Measurements from ENCODE around the gene ZBTB12. TPM values are rescaled to one million over a fixed set of nuclear protein-coding genes. Genes with fewer than 3 reads are reported as not detected.
"Not testable (repeated sequence)": the region's sequence is repeated elsewhere in the genome, so short reads cannot be mapped to it uniquely, and the experiment has no call there.

The ZBTB12 gene
- total and polyA plus RNA-seq, 10 donors: 1.3 to 4.6 (median 3.9) TPM

- Histone ChIP-seq H3K9me3 (no peaks in the 10 kb centered on the region), H3K27ac (no peak overlapping the region), H3K4me3 (no peak overlapping the region), H3K4me1 (peaks cover 14 to 42% (median 27%) of the 10 kb centered on the region in 6 donors), H3K36me3 (peaks cover 0 to 16% (median 11%) of the 10 kb centered on the region in 6 donors), H3K27me3 (replicated peaks in 1 of 7) (no peaks in the 10 kb centered on the region)
- intact Hi-C loops (cut with DNase I; ENCODE audit: low total_unique reads): no loop called here
- no peak for TF ChIP-seq POLR2A (IDR thresholded peaks at IDR 0.05)
- no peak for TF ChIP-seq POLR2AphosphoS5 (IDR thresholded peaks at IDR 0.05)
- WGBS, 5 donors: 86 to 92% (median 89%) methylated on average over 8 of the region's 8 CpGs
- no peak for DNase-seq
Measured at GRCh38 chr6:31864818-31865204, 37.1 kb downstream of the ZBTB12 start.

GRCh38 chr6:31864123-31864562 is 37.7 kb downstream of the ZBTB12 start:
- H3K27ac ChIP-seq: peak overlapping the region; percentile 38 to 95 (median 80)
- TF ChIP-seq CTCF (IDR thresholded peaks at IDR 0.05 in 8 of 11, conservative IDR thresholded peaks at IDR 0.05 in 3 of 11): peak in 2 of 11 experiments; percentile 2 to 23
- DNase-seq; H3K9me3 ChIP-seq; intact Hi-C loops (cut with DNase I; ENCODE audit: low total_unique reads); H3K27me3 ChIP-seq (replicated peaks in 1 of 7): not testable (repeated sequence)
- peak overlapping the region; percentile 52 to 87 (median 80) for H3K4me3 ChIP-seq
- H3K36me3 ChIP-seq: peaks cover 0 to 23% (median 18%) of the 10 kb centered on the region in 6 donors
- WGBS, 5 donors: 9 to 16% (median 10%) methylated on average over 16 of the region's 16 CpGs
- H3K4me1 ChIP-seq: peaks cover 14 to 42% (median 27%) of the 10 kb centered on the region in 6 donors

GRCh38 chr6:31862344-31863235 is 39.3 kb downstream of the ZBTB12 start, which contains the start of gene NEU1:
NEU1 (minus strand) TSS chr6:31862821; CDS start chr6:31862776, 45 bp downstream.
- Histone ChIP-seq H3K27ac (peak within 1 kb of the TSS; percentile 84 to 95 (median 92)), H3K9me3 (no peaks in the 10 kb centered on the region), H3K27me3 (replicated peaks in 1 of 7) (no peaks in the 10 kb centered on the region), H3K4me1 (peaks cover 14 to 42% (median 27%) of the 10 kb centered on the region in 6 donors), H3K4me3 (peak within 1 kb of the TSS; percentile 53 to 87 (median 80)), H3K36me3 (peaks cover 3 to 38% (median 33%) of the 10 kb centered on the region in 6 donors)
- WGBS, 5 donors: 0 to 1% (median 1%) methylated on average over 55 to 64 of the region's 64 CpGs
- peak in 2 of 11 experiments; percentile 27 to 37 for TF ChIP-seq CTCF (IDR thresholded peaks at IDR 0.05 in 8 of 11, conservative IDR thresholded peaks at IDR 0.05 in 3 of 11)
- peak; percentile 99 for TF ChIP-seq POLR2AphosphoS5 (IDR thresholded peaks at IDR 0.05)
- peak; percentile 71 to 97 (median 81) for TF ChIP-seq POLR2A (IDR thresholded peaks at IDR 0.05)
- intact Hi-C loops (cut with DNase I; ENCODE audit: low total_unique reads): no loop called here
- peak; percentile 100 for DNase-seq

- peak overlapping the region; percentile 84 to 95 (median 92) for H3K27ac ChIP-seq
- no peak for TF ChIP-seq POLR2A (IDR thresholded peaks at IDR 0.05)
- TF ChIP-seq CTCF (IDR thresholded peaks at IDR 0.05 in 8 of 11, conservative IDR thresholded peaks at IDR 0.05 in 3 of 11): no peak
- TF ChIP-seq POLR2AphosphoS5 (IDR thresholded peaks at IDR 0.05): no peak
- peaks cover 3 to 45% (median 39%) of the 10 kb centered on the region in 6 donors for H3K36me3 ChIP-seq
- intact Hi-C loops (cut with DNase I; ENCODE audit: low total_unique reads): no loop called here
- peaks cover 14 to 42% (median 27%) of the 10 kb centered on the region in 6 donors for H3K4me1 ChIP-seq
- H3K27me3 ChIP-seq (replicated peaks in 1 of 7): no peaks in the 10 kb centered on the region
- H3K9me3 ChIP-seq: no peaks in the 10 kb centered on the region
- WGBS, 5 donors: 48 to 59% (median 51%) methylated on average over 17 of the region's 17 CpGs
- no peak for DNase-seq
- H3K4me3 ChIP-seq: peak overlapping the region; percentile 53 to 87 (median 80)
Measured at GRCh38 chr6:31861919-31862343, 40.0 kb downstream of the ZBTB12 start.

Measured in spleen (tissue), 11 donors.